GM04504 (cell line): Measurements from ENCODE around the gene IQCH.
"Not testable (repeated sequence)": the region's sequence is repeated elsewhere in the genome, so short reads cannot be mapped to it uniquely, and the experiment has no call there.

Experiments
- DNase-seq: peaks from one replicate; pipeline ENCODE4 v3.0.0-alpha.2; 2012; ENCODE audit warnings: low read depth

Gene IQCH

DNA sequence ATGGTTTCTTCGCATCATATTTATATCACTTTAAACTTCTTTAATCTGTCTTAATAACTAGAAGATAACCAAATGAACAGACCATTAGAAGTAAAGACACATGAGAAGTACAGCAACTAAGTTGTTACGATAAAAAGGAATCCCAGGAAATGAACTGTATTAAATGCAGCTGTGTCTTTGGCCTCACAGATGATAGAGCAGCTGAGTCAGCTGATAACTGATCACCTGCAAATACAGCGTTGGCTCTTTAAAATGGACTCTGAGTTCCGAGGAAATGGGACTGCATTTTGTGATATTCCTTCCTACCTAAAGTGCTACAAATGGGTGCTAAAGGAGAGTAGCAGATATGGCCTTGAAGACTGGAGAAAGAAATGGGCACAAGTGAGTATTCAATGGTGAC is 145.3 kb downstream of the IQCH start:
- no peak for DNase-seq

GRCh38 chr15:67400890-67401289 is 146.3 kb downstream of the IQCH start:
- no peak for DNase-seq

- DNase-seq, result no peak
Observed at GRCh38 chr15:67401336-67401735, 146.8 kb downstream of the IQCH start.

GRCh38 chr15:67403428-67404154 is 149.0 kb downstream of the IQCH start:
- no peak for DNase-seq

- peak; percentile 8 for DNase-seq
Observed at GRCh38 chr15:67405208-67406191, 150.9 kb downstream of the IQCH start.

GRCh38 chr15:67406257-67406861 is 151.8 kb downstream of the IQCH start:
- no peak for DNase-seq

- DNase-seq, result no peak
Observed at GRCh38 chr15:67407786-67408185, 153.2 kb downstream of the IQCH start.

GRCh38 chr15:67409175-67409574 is 154.6 kb downstream of the IQCH start:
- no peak for DNase-seq

DNA sequence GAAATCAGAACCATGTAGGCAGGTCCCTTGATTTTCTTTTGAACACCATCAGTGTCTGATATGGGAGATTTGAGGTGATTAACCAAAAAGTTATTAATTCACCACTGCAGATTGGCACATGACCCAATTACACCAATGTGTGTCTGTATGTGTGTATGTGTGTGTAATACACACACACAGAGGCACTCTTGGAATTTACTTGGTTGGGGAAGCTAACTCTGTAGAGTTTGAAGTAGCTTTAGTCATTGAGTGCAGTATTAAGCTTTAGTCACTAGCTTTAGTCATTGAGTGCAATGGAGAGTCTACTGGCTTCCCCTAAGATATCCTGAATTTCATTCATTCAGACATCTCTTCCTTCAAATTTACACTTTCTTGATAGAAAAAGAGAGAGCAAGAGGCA is 156.9 kb downstream of the IQCH start:
- no peak for DNase-seq

- DNase-seq, result peak; percentile 20
Observed at GRCh38 chr15:67413770-67414390, 159.3 kb downstream of the IQCH start.

GRCh38 chr15:67415181-67415580 is 160.6 kb downstream of the IQCH start:
- no peak for DNase-seq

DNA sequence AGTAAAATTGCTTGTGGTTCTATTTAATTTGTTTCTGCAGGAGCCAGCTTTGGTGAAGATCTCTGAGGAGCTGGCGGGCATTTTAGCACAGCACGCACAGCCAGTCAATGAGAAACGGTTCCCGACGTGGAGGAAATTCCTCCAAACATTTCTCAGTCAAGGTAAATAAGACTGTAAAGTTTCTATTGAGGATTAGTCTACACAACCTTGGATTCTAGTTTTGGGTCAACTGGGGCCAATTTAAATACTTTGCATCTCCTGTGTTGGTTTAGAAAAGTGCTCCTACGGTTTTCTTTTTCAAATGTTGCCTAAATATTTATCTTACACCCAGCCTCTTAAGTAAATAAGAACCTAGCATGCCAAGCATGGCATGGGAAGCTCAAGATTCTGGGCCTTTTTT is 162.3 kb downstream of the IQCH start:
- DNase-seq, result no peak

DNA sequence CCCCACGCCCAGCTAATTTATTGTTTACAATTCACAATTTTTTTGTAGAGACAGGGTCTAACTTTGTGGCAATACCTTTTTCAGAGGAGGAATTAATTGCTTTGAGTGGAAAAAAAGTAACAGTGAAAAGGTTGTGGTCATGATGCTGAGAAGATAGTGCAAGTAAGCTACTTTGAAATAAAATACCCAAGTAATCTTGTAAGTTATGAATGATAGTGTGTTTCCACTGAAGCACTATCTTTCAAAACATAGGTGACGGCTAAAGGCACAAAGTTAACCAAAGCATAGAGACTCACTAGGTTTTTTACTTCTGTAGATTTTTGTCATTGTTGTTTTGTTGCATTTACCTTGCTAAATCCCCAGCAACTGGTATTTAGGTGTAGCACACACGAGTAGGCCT is 165.1 kb downstream of the IQCH start:
- DNase-seq, result no peak

DNA sequence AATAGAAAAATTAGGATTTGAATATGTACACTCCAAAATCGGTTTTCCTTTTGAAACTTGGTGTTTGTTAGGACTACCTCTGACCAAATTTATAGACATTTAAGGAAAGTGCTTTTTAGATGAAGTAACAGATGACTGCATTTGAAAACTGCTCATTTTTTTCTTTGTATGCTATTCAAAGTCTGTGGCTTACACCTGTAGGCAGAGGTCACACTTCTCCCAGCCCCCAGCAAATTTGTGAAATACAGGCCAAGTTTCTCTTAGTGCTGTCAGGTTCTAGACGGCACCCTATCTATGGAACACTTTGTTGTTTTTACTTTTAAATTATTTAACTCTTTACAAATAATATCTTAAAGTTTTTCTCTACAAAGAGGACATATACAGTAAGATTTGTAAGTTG is 165.6 kb downstream of the IQCH start:
- no peak for DNase-seq

GRCh38 chr15:67421105-67421504 is 166.5 kb downstream of the IQCH start:
- DNase-seq, result no peak

GRCh38 chr15:67422296-67422695 is 167.7 kb downstream of the IQCH start:
- no peak for DNase-seq

- DNase-seq, result no peak
Observed at GRCh38 chr15:67433495-67434099, 179.0 kb downstream of the IQCH start.

GRCh38 chr15:67436351-67437250 is 182.0 kb downstream of the IQCH start:
- not testable (repeated sequence) for DNase-seq

GRCh38 chr15:67444100-67444499 is 189.5 kb downstream of the IQCH start:
- peak; percentile 13 for DNase-seq

- no peak for DNase-seq
Observed at GRCh38 chr15:67446449-67446848, 191.9 kb downstream of the IQCH start.

DNA sequence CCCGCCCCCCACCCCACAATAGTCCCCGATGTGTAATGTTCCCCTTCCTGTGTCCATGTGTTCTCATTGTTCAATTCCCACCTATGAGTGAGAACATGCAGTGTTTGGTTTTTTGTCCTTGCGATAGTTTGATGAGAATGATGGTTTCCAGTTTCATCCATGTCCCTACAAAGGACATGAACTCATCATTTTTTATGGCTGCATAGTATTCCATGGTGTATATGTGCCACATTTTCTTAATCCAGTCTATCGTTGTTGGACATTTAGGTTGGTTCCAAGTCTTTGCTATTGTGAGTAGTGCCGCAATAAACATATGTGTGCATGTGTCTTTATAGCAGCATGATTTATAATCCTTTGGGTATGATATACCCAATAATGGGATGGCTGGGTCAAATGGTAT is 193.8 kb downstream of the IQCH start:
- not testable (repeated sequence) for DNase-seq
